Lung (tissue), 12 donors: ENCODE measurements around the gene DDX51. TPM values are rescaled to one million over a fixed set of nuclear protein-coding genes. Genes with fewer than 3 reads are reported as not detected.

Experiments used
- ATAC-seq: fragments of 200-7000 bp; cut with Tn5 transposase; one replicate; pipeline ENCODE4 v1.9.1; 2020; ENCODE audit warnings: moderate number of reproducible peaks; ENCODE audit not compliant: insufficient read depth, low FRiP score
- DNase-seq, 3 donors: peaks; one replicate each; pipeline ENCODE4 v3.0.0-alpha.2; 2013 to 2017
- H3K27ac ChIP-seq, 2 donors: one replicate each; pipeline ENCODE4 v1.5.1; 2013; ENCODE audit warnings: mild to moderate bottlenecking in 2 of 2, moderate library complexity in 2 of 2, control low read depth in 1 of 2, inconsistent platforms in 1 of 2, low read depth in 1 of 2, low read length in 1 of 2
- H3K27me3 ChIP-seq, 3 donors: one replicate each; pipeline ENCODE4 v1.5.1; 2013; ENCODE audit warnings: low read length in 2 of 3; ENCODE audit not compliant: control insufficient read depth in 3 of 3, insufficient read depth in 3 of 3
- H3K36me3 ChIP-seq, 4 donors: one replicate each; pipeline ENCODE4 v1.5.1; 2013; ENCODE audit warnings: low read length in 4 of 4, mild to moderate bottlenecking in 1 of 4, moderate library complexity in 1 of 4; ENCODE audit not compliant: control insufficient read depth in 4 of 4, insufficient read depth in 4 of 4
- H3K4me1 ChIP-seq, 5 donors: one replicate each; pipeline ENCODE4 v1.5.1; 2013; ENCODE audit warnings: low read length in 5 of 5, mild to moderate bottlenecking in 2 of 5, moderate library complexity in 1 of 5; ENCODE audit not compliant: control insufficient read depth in 5 of 5, insufficient read depth in 5 of 5
- H3K4me3 ChIP-seq: one replicate; pipeline ENCODE4 v1.5.1; 2013; ENCODE audit warnings: mild to moderate bottlenecking, control low read depth, moderate library complexity
- H3K9ac ChIP-seq, 2 donors: one replicate each; pipeline ENCODE4 v1.5.1; 2013; ENCODE audit warnings: low read length in 2 of 2, control low read depth in 1 of 2; ENCODE audit not compliant: insufficient read depth in 1 of 2
- H3K9me3 ChIP-seq, 4 donors: one replicate each; pipeline ENCODE4 v1.5.1; 2013; ENCODE audit warnings: low read length in 3 of 4, mild to moderate bottlenecking in 1 of 4, moderate library complexity in 1 of 4; ENCODE audit not compliant: control insufficient read depth in 4 of 4, insufficient read depth in 3 of 4
- CTCF ChIP-seq: IDR thresholded peaks from 2 replicates; pipeline ENCODE4 v1.5.1; 2012; ENCODE audit warnings: mild to moderate bottlenecking; ENCODE audit errors: control extremely low read depth, extremely low read depth
- WGBS, 2 donors: extraction: QIAGEN DNeasy Blood & Tissue Kit; methylation state at CpG; one replicate each; pipeline ENCODE4 v1.1.7; 2013; 5-methylcytosine and 5-hydroxymethylcytosine counted together
- polyA plus RNA-seq, 2 donors: library from polyadenylated mRNA; stranded (reverse); fragments of 200-250 nt; gene quantifications; one replicate each; pipeline ENCODE4 v1.2.1, GENCODE V29; 2013
- total RNA-seq, 2 donors: library from RNA; depleted of rRNA in 1 of 2; stranded (reverse); fragments of >200 nt in 1 of 2; gene quantifications; one replicate each; pipeline ENCODE4 v1.2.1, GENCODE V29; 2014 to 2021
- donor health status: control.
- donor health status: control.
- donor health status: Bipolar disorder and iron deficiency.
- donor health status: healthy.
- donor health status: DM: yes; HTN: yes; CAD: no.

Gene DDX51
- total and polyA plus RNA-seq, 4 donors: 15.0 to 25.9 (median 17.2) TPM

GRCh38 chr12:132143336-132144071 lies 615 bp downstream of the DDX51 start:
- TF ChIP-seq CTCF: no peak
- peak overlapping the region; percentile 59 to 61 for H3K27ac ChIP-seq
- 1% methylated on average over 76 to 82 of the region's 82 CpGs for WGBS, 2 donors
- H3K9ac ChIP-seq: no peak overlapping the region
- ATAC-seq (no peak), DNase-seq (no peak)
- peaks cover 6 to 55% (median 19%) of the 10 kb centered on the region in 4 donors for H3K36me3 ChIP-seq
- H3K4me1 ChIP-seq: peaks cover 0 to 21% (median 8%) of the 10 kb centered on the region in 5 donors
- no peaks in the 10 kb centered on the region for H3K27me3 ChIP-seq
- no peaks in the 10 kb centered on the region for H3K9me3 ChIP-seq
- peak overlapping the region; percentile 91 for H3K4me3 ChIP-seq

GRCh38 chr12:132142679-132143335 lies 1.3 kb downstream of the DDX51 start:
- Histone ChIP-seq H3K27ac (no peak overlapping the region), H3K9me3 (no peaks in the 10 kb centered on the region), H3K9ac (no peak overlapping the region), H3K4me3 (peak overlapping the region; percentile 91), H3K27me3 (no peaks in the 10 kb centered on the region), H3K36me3 (peaks cover 6 to 52% (median 19%) of the 10 kb centered on the region in 4 donors), H3K4me1 (peaks cover 0 to 21% (median 8%) of the 10 kb centered on the region in 5 donors)
- ATAC-seq (no peak), DNase-seq (no peak)
- 76 to 83% methylated on average over 24 of the region's 24 CpGs for WGBS, 2 donors
- TF ChIP-seq CTCF: no peak

GRCh38 chr12:132141976-132142678 lies 2.0 kb downstream of the DDX51 start:
- no peak for ATAC-seq
- WGBS, 2 donors: 93 to 96% methylated on average over 22 of the region's 22 CpGs
- H3K9ac ChIP-seq: no peak overlapping the region
- H3K9me3 ChIP-seq: no peaks in the 10 kb centered on the region
- H3K4me1 ChIP-seq: peaks cover 0 to 21% (median 8%) of the 10 kb centered on the region in 5 donors
- no peak overlapping the region for H3K27ac ChIP-seq
- H3K27me3 ChIP-seq: no peaks in the 10 kb centered on the region
- no peak for TF ChIP-seq CTCF
- DNase-seq: no peak
- no peak overlapping the region for H3K4me3 ChIP-seq
- H3K36me3 ChIP-seq: peaks cover 6 to 49% (median 19%) of the 10 kb centered on the region in 4 donors
